H1 (cell line): ENCODE data around the gene SUZ12. TPM values are rescaled to one million over a fixed set of nuclear protein-coding genes. Genes with fewer than 3 reads are reported as not detected.

Source experiments
- CTCF ChIA-PET: fragments of 300-600 bp; sonication (Branson Sonifier 250); formaldehyde crosslinking; loops from one replicate; lab custom pipeline; 2021; ENCODE audit not compliant: partially characterized antibody; lab: Charles Lee
- POLR2A ChIA-PET: fragments of 300-600 bp; sonication (Branson Sonifier 250); formaldehyde crosslinking; loops from one replicate; lab custom pipeline; 2021; ENCODE audit warnings: inconsistent platforms; ENCODE audit not compliant: partially characterized antibody; lab: Charles Lee
- DNase-seq, 2 experiments: peaks; one replicate each; pipeline versions ENCODE4 v3.0.0 to v3.0.0-alpha.2; 2010 to 2022; ENCODE audit warnings: low spot score in 2 of 2, low read depth in 1 of 2, mixed read lengths in 1 of 2
- FAIRE-seq: peaks from 2 replicates; lab custom pipeline; 2011; peaks lifted over from hg19 to GRCh38; lab: Jason Lieb, UNC
- H2AFZ ChIP-seq: 2 replicates; pipeline ENCODE4 v1.8.1; 2012; ENCODE audit warnings: low read length, inconsistent platforms
- H2AK5ac ChIP-seq: 2 replicates; pipeline ENCODE4 v1.6.1; 2013; ENCODE audit warnings: low read depth, low read length
- H2BK120ac ChIP-seq: replicated peaks from 2 replicates; pipeline ENCODE3; 2013; ENCODE audit warnings: low read depth, low read length, inconsistent platforms
- H2BK12ac ChIP-seq: 2 replicates; pipeline ENCODE4 v1.6.1; 2013; ENCODE audit warnings: low read depth, low read length
- H2BK15ac ChIP-seq: 2 replicates; pipeline ENCODE4 v1.6.1; 2013; ENCODE audit warnings: low read length
- H2BK20ac ChIP-seq: 2 replicates; pipeline ENCODE4 v1.6.1; 2013; ENCODE audit warnings: low read length
- H2BK5ac ChIP-seq: 2 replicates; pipeline ENCODE4 v1.6.1; 2013; ENCODE audit warnings: low read depth, low read length
- H3K14ac ChIP-seq: 2 replicates; pipeline ENCODE4 v1.6.1; 2013; ENCODE audit warnings: inconsistent platforms; ENCODE audit not compliant: insufficient read length
- H3K18ac ChIP-seq: 2 replicates; pipeline ENCODE4 v1.6.1; 2013; ENCODE audit warnings: low read length; ENCODE audit errors: extremely low read depth
- H3K23ac ChIP-seq: 2 replicates; pipeline ENCODE4 v1.6.1; 2013; ENCODE audit warnings: inconsistent platforms; ENCODE audit not compliant: insufficient read length
- H3K23me2 ChIP-seq: 2 replicates; pipeline ENCODE4 v1.6.1; 2013; ENCODE audit warnings: low read depth, low read length
- H3K27ac ChIP-seq: 2 replicates; pipeline ENCODE4 v1.6.1; 2011; ENCODE audit warnings: low read depth, low read length, inconsistent platforms
- H3K27me3 ChIP-seq, 4 experiments: replicated peaks in 1 of 4; 1 replicate in 1 of 4; 2 replicates in 3 of 4; pipeline versions ENCODE4 v1.6.1 to v1.8.1; 2011 to 2013; ENCODE audit warnings: low read length in 3 of 4, mild to moderate bottlenecking in 3 of 4, inconsistent platforms in 2 of 4, mixed read lengths in 2 of 4, moderate library complexity in 1 of 4; ENCODE audit not compliant: control insufficient read depth in 3 of 4, insufficient read depth in 3 of 4; ENCODE audit errors: extremely low read depth in 1 of 4
- H3K36me3 ChIP-seq, 4 experiments: 2 replicates each; pipeline versions ENCODE4 v1.6.1 to v1.8.1; 2011 to 2013; ENCODE audit warnings: mild to moderate bottlenecking in 4 of 4, low read length in 3 of 4, moderate library complexity in 2 of 4, control low read depth in 1 of 4, inconsistent platforms in 1 of 4; ENCODE audit not compliant: insufficient read depth in 4 of 4, control insufficient read depth in 2 of 4
- H3K4ac ChIP-seq: replicated peaks from 2 replicates; pipeline ENCODE3; 2013; ENCODE audit warnings: low read length, low read depth, mixed read lengths, inconsistent platforms; ENCODE audit not compliant: insufficient read length
- H3K4me1 ChIP-seq, 4 experiments: replicated peaks in 1 of 4; 1 replicate in 1 of 4; 2 replicates in 3 of 4; pipeline versions ENCODE4 v1.6.1 to v1.8.1; 2011 to 2013; ENCODE audit warnings: low read length in 3 of 4, inconsistent platforms in 2 of 4, mixed read lengths in 1 of 4; ENCODE audit not compliant: insufficient read depth in 4 of 4, control insufficient read depth in 3 of 4
- H3K4me2 ChIP-seq, 2 experiments: 2 replicates each; pipeline versions ENCODE4 v1.6.1 to v1.8.1; 2011 to 2013; ENCODE audit warnings: low read depth in 2 of 2, low read length in 2 of 2, control low read depth in 1 of 2, inconsistent platforms in 1 of 2, mild to moderate bottlenecking in 1 of 2; ENCODE audit not compliant: insufficient read depth in 1 of 2
- H3K4me3 ChIP-seq, 4 experiments: fragments of 200-600, 300-600 bp in 1 of 4; sonication (generic), shearing (Covaris generic), sonication (Bioruptor Twin) in 1 of 4; 2 replicates each; pipeline versions ENCODE4 v1.5.1 to v1.8.1; 2011 to 2016; ENCODE audit warnings: low read length in 4 of 4, low read depth in 3 of 4, control low read depth in 2 of 4, inconsistent platforms in 2 of 4, mild to moderate bottlenecking in 2 of 4, mixed read lengths in 1 of 4, moderate library complexity in 1 of 4; ENCODE audit not compliant: insufficient read depth in 2 of 4; ENCODE audit errors: extremely low read depth in 1 of 4
- H3K56ac ChIP-seq: replicated peaks from 2 replicates; pipeline ENCODE3; 2013; ENCODE audit warnings: low read depth, mild to moderate bottlenecking, mixed read lengths, low read length, inconsistent platforms; ENCODE audit not compliant: insufficient read length
- H3K79me1 ChIP-seq: 2 replicates; pipeline ENCODE4 v1.6.1; 2013; ENCODE audit warnings: low read depth, low read length, control low read depth
- H3K79me2 ChIP-seq, 2 experiments: 2 replicates each; pipeline versions ENCODE4 v1.6.1 to v1.8.1; 2012 to 2013; ENCODE audit warnings: low read length in 2 of 2, mild to moderate bottlenecking in 2 of 2, inconsistent platforms in 1 of 2; ENCODE audit not compliant: insufficient read depth in 2 of 2, control insufficient read depth in 1 of 2
- H3K9ac ChIP-seq, 4 experiments: replicated peaks in 1 of 4; 1 replicate in 1 of 4; 2 replicates in 3 of 4; pipeline versions ENCODE4 v1.6.1 to v1.8.1; 2011 to 2013; ENCODE audit warnings: low read depth in 3 of 4, low read length in 3 of 4, control low read depth in 2 of 4, mild to moderate bottlenecking in 2 of 4, moderate library complexity in 2 of 4, inconsistent platforms in 1 of 4; ENCODE audit errors: extremely low read depth in 1 of 4
- H3K9me3 ChIP-seq, 2 experiments: 2 replicates each; pipeline versions ENCODE4 v1.6.1 to v1.8.1; 2012 to 2013; ENCODE audit warnings: mild to moderate bottlenecking in 2 of 2, moderate library complexity in 2 of 2, control low read depth in 1 of 2, inconsistent platforms in 1 of 2, low read depth in 1 of 2, low read length in 1 of 2, mixed read lengths in 1 of 2; ENCODE audit not compliant: insufficient read depth in 2 of 2
- H4K20me1 ChIP-seq, 2 experiments: replicated peaks in 1 of 2; 2 replicates each; pipeline versions ENCODE3 to v1.8.1; 2011 to 2013; ENCODE audit warnings: inconsistent platforms in 2 of 2, low read length in 2 of 2, mild to moderate bottlenecking in 1 of 2; ENCODE audit not compliant: insufficient read depth in 2 of 2, control insufficient read depth in 1 of 2
- H4K5ac ChIP-seq: 2 replicates; pipeline ENCODE4 v1.6.1; 2013; ENCODE audit warnings: low read length, low read depth, mixed read lengths, inconsistent platforms; ENCODE audit not compliant: insufficient read length
- H4K8ac ChIP-seq: 2 replicates; pipeline ENCODE4 v1.8.0; 2013; ENCODE audit warnings: mild to moderate bottlenecking, moderate library complexity, low read length, inconsistent platforms; ENCODE audit not compliant: insufficient read depth; ENCODE audit errors: extremely low read depth
- H4K91ac ChIP-seq: replicated peaks from 2 replicates; pipeline ENCODE3; 2013; ENCODE audit warnings: low read length, mixed read lengths, inconsistent platforms; ENCODE audit not compliant: insufficient read length
- ASH2L ChIP-seq: fragments of 200-600, 300-600 bp; sonication (generic); IDR thresholded peaks from one replicate; pipeline ENCODE4 v1.7.1; 2017; ENCODE audit warnings: low read length
- BACH1 ChIP-seq: IDR thresholded peaks from 2 replicates; pipeline ENCODE4 v1.6.1; 2012; ENCODE audit warnings: low read length, improper control_type of control experiment
- CEBPB ChIP-seq: IDR thresholded peaks from 2 replicates; pipeline ENCODE4 v1.6.1; 2012; ENCODE audit warnings: low read depth, low read length
- HDAC2 ChIP-seq, 2 experiments: fragments of 300-600 bp in 1 of 2; sonication (generic) in 1 of 2; IDR thresholded peaks; 2 replicates each; pipeline ENCODE4 v1.6.1; 2011 to 2012; ENCODE audit warnings: low read depth in 2 of 2, low read length in 2 of 2, mild to moderate bottlenecking in 2 of 2, moderate library complexity in 2 of 2, borderline replicate concordance in 1 of 2, inconsistent platforms in 1 of 2
- JUN ChIP-seq: IDR thresholded peaks from 2 replicates; pipeline ENCODE4 v1.6.1; 2011; ENCODE audit warnings: low read depth, mild to moderate bottlenecking, improper control_type of control experiment, low read length
- NRF1 ChIP-seq: IDR thresholded peaks from 2 replicates; pipeline ENCODE4 v1.6.1; 2011; ENCODE audit warnings: mild to moderate bottlenecking, low read depth, low read length, improper control_type of control experiment
- RBBP5 ChIP-seq: IDR thresholded peaks from 2 replicates; pipeline ENCODE4 v1.7.1; 2012; ENCODE audit warnings: low read depth, mild to moderate bottlenecking, inconsistent platforms, low read length, moderate library complexity, borderline replicate concordance
- RFX5 ChIP-seq: IDR thresholded peaks from 2 replicates; pipeline ENCODE4 v1.6.1; 2011; ENCODE audit warnings: low read depth, low read length, improper control_type of control experiment, borderline replicate concordance
- SAP30 ChIP-seq: fragments of 300-600 bp; sonication (generic); IDR thresholded peaks from 2 replicates; pipeline ENCODE4 v1.7.1; 2012; ENCODE audit warnings: low read length, moderate library complexity, mild to moderate bottlenecking, inconsistent platforms; ENCODE audit not compliant: insufficient read depth, insufficient replicate concordance
- SIX5 ChIP-seq: IDR thresholded peaks from 2 replicates; pipeline ENCODE4 v1.6.1; 2011; ENCODE audit warnings: mild to moderate bottlenecking, low read depth, low read length
- SP4 ChIP-seq: IDR thresholded peaks from 2 replicates; pipeline ENCODE4 v1.6.1; 2012; ENCODE audit warnings: low read length, inconsistent platforms
- TCF12 ChIP-seq: IDR thresholded peaks from 2 replicates; pipeline ENCODE4 v1.6.1; 2011; ENCODE audit warnings: low read depth, mild to moderate bottlenecking, low read length
- ZNF274 ChIP-seq: IDR thresholded peaks from 2 replicates; pipeline ENCODE4 v1.7.0; 2012; ENCODE audit warnings: low read length, borderline replicate concordance; ENCODE audit errors: extremely low read depth
- WGBS, 2 experiments: shearing (Covaris generic) in 1 of 2; methylation state at CpG; one replicate each; pipeline versions ENCODE4 v1.1.6 to v1.1.7; 2013 to 2015; ENCODE audit warnings: low lambda C conversion rate in 2 of 2, mixed read lengths in 2 of 2, inconsistent platforms in 1 of 2, low coverage in 1 of 2, missing lambda C conversion rate in 1 of 2; ENCODE audit not compliant: insufficient replicate concordance in 2 of 2, insufficient coverage in 1 of 2, insufficient read length in 1 of 2; ENCODE audit errors: extremely low coverage in 1 of 2, missing lambda C conversion rate in 1 of 2; 5-methylcytosine and 5-hydroxymethylcytosine counted together
- polyA plus RNA-seq, 7 experiments: library from polyadenylated mRNA; depleted of rRNA in 3 of 7; stranded (reverse) in 5 of 7; unstranded in 2 of 7; fragments of >200 nt in 5 of 7; fragments of 200-250 nt in 2 of 7; gene quantifications; 1 replicate in 5 of 7; 2 replicates in 1 of 7; 4 replicates in 1 of 7; pipeline versions ENCODE4 v1.2.1 to v1.2.3, GENCODE V29; 2011 to 2013; ENCODE audit warnings: missing spikeins in 2 of 7, mixed read lengths in 2 of 7
- total RNA-seq: library from RNA; stranded (reverse); fragmentation: NEBNext Ultra II Directional; extraction: Animal tissue kit (Norgen Biotek cat#: 25700); gene quantifications from 2 replicates; pipeline ENCODE4 v1.2.1, GENCODE V29; 2021

Gene SUZ12
- total and polyA plus RNA-seq, 2 of the 8 experiments (the other 6 are each of a cell fraction or from before 2014, with no cell fraction given), result 9.1 to 34.6 TPM

- H4K20me1 ChIP-seq, result no peaks in the 10 kb centered on the region
- H3K4me1 ChIP-seq, result peaks cover 0 to 4% (median 0%) of the 10 kb centered on the region in 4 experiments; a peak in 1 of 7 replicates
- no peak overlapping the region for H2BK120ac ChIP-seq
- H4K8ac ChIP-seq, result no peak overlapping the region
- no peak overlapping the region for H3K18ac ChIP-seq
- H3K23ac ChIP-seq, result no peak overlapping the region
- H3K4me2 ChIP-seq, result peak overlapping the region in 1 of 2 experiments; percentile 18; a peak in 1 of 4 replicates
- H2BK20ac ChIP-seq, result no peak overlapping the region
- peaks cover 0 to 14% of the 10 kb centered on the region in 2 experiments; a peak in 2 of 4 replicates for H3K9me3 ChIP-seq
- H4K91ac ChIP-seq, result no peak overlapping the region
- no peak overlapping the region for H2AK5ac ChIP-seq
- peaks cover 0 to 4% (median 0%) of the 10 kb centered on the region in 4 experiments; a peak in 1 of 8 replicates for H3K36me3 ChIP-seq
- no peaks in the 10 kb centered on the region for H3K79me1 ChIP-seq
- no peaks in the 10 kb centered on the region for H3K79me2 ChIP-seq
- H3K27me3 ChIP-seq, result no peaks in the 10 kb centered on the region
- H2BK15ac ChIP-seq, result no peak overlapping the region
- ChIA-PET CTCF (interaction anchor here (0.6 to 2.0 kb wide), 7 partner anchors 8 to 837 kb away, joined by 3 to 11 read pairs (median 4); partner anchors contain the start of gene UTP6), POLR2A (interaction anchor here (0.9 to 1.1 kb wide), 2 partner anchors 11 to 20 kb away, joined by 3 read pairs; no protein-coding TSS in a partner anchor)
- H3K56ac ChIP-seq, result no peak overlapping the region
- 88% methylated on average over 3 of the region's 3 CpGs; no CpG with 5 or more reads in 1 of the 2 experiments for WGBS, 2 experiments
- DNase-seq (no peak), FAIRE-seq (no peak)
- no peak overlapping the region for H3K4me3 ChIP-seq
- no peak overlapping the region for H3K4ac ChIP-seq
- no peak overlapping the region for H3K14ac ChIP-seq
- H2AFZ ChIP-seq, result no peak overlapping the region
- H3K23me2 ChIP-seq, result no peaks in the 10 kb centered on the region
- H3K9ac ChIP-seq, result no peak overlapping the region
- H2BK12ac ChIP-seq, result no peak overlapping the region
- H4K5ac ChIP-seq, result no peak overlapping the region
- no peak overlapping the region for H3K27ac ChIP-seq
- no peak overlapping the region for H2BK5ac ChIP-seq
- no peak for TF ChIP-seq NRF1
- no peak for TF ChIP-seq TCF12
- no peak for TF ChIP-seq RFX5
- no peak for TF ChIP-seq SAP30
- no peak for TF ChIP-seq CEBPB
- TF ChIP-seq SP4, result no peak
- TF ChIP-seq HDAC2 (IDR thresholded peaks at IDR 0.05; ENCODE audit: borderline replicate concordance in 1 of 2, low read depth in 2 of 2, low read length in 2 of 2), result no peak
- TF ChIP-seq SIX5, result no peak
- TF ChIP-seq ASH2L, result no peak
- no peak for TF ChIP-seq ZNF274
- TF ChIP-seq JUN, result no peak
- no peak for TF ChIP-seq BACH1
- TF ChIP-seq RBBP5, result no peak
These were observed 21.2 kb upstream of the SUZ12 start for GRCh38 chr17:31915456-31916100.
